Activated gamma-delta T cell treated with anti-CD3 and anti-CD28 coated beads, Interleukin-2, amount 50 U/mL, for 16 hours (primary cell): ENCODE measurements around the gene FOXB1.

Experiments
- DNase-seq: peaks from one replicate; pipeline ENCODE4 v3.0.0-alpha.2; 2020; ENCODE audit warnings: low read depth

The FOXB1 gene

GRCh38 chr15:60020736-60021135, 16.6 kb downstream of the FOXB1 start:
- no peak for DNase-seq

GRCh38 chr15:60021589-60022378, 17.7 kb downstream of the FOXB1 start:
- no peak for DNase-seq

- no peak for DNase-seq
Measured at GRCh38 chr15:60022379-60022741, 18.2 kb downstream of the FOXB1 start.

GRCh38 chr15:60026555-60026954, 22.4 kb downstream of the FOXB1 start:
- DNase-seq, result no peak

GRCh38 chr15:60035344-60035743, 31.2 kb downstream of the FOXB1 start:
- DNase-seq, result no peak

- no peak for DNase-seq
Measured at GRCh38 chr15:60039316-60039715, 35.2 kb downstream of the FOXB1 start.

DNA sequence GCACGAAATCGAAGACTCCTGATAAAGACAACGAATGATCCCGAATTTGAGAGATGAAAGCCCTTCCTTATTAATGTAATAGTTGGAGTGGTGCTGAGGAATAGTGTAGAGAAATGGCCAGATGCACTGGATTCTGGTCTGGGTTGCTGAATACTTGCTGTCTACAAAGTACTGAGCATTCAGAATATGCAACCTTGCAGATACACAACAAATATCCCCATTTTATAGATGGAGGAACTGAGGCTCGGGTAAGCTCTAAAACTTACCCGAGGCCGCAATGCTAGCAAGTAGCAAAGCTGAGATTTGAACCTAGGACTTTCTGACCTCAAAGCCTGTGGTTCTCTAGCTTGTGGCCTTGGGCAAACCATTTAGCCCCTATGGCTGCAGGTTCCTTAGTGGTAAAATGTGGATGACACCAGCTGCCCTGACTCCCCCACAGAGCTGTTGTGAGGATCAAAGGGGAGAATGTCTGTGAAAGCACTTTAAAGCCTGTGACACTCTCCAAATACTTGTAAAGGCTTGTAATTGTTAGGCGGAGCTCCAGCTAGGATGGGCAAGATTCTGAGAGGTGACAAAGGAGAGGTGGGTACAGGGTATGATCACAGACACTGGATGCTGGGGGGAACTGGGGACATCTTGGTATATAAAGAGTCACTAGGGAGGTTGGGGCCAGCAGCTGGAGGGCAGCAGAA, 39.8 kb downstream of the FOXB1 start:
- DNase-seq, result no peak

- no peak for DNase-seq
Measured at GRCh38 chr15:60044636-60045270, 40.6 kb downstream of the FOXB1 start.

- DNase-seq, result no peak
Measured at GRCh38 chr15:60047701-60048100, 43.6 kb downstream of the FOXB1 start.

- DNase-seq, result no peak
Measured at GRCh38 chr15:60049948-60050347, 45.8 kb downstream of the FOXB1 start.

DNA sequence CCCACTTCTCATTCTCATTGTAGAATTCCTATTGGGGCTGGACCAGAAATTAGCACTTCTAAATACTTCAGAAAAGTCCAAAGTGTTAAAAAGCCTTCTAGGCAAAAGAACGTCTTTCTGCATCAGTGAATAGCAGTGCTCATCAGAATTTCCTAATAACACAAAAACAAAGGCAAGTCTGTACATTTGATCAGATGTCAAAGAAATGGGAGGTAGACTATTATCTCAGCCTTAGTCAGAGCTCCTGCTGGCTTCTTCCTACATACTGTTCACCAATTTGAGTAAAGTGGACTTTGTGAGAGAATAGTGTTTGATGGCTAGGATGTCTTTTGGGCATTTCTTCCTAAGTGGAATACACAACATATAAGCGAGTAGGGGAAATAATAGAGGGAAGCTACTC, 48.7 kb downstream of the FOXB1 start:
- DNase-seq, result no peak

- DNase-seq, result no peak
Measured at GRCh38 chr15:60054472-60054871, 50.4 kb downstream of the FOXB1 start.
